K562 treated with DMSO at 1 percent for 24 hours (cell line): ENCODE data around the gene DOC2A. TPM values are rescaled to one million over a fixed set of nuclear protein-coding genes. Genes with fewer than 3 reads are reported as not detected.

ENCODE experiments used
- total RNA-seq: library from RNA; unstranded; fragments of 300-600 nt; gene quantifications from 2 replicates; pipeline ENCODE4 v1.2.3, GENCODE V29; 2022; ENCODE audit warnings: low read depth; ENCODE audit not compliant: insufficient read depth

The DOC2A gene
- total RNA-seq: 2.0 and 3.4 TPM in 2 replicates

GRCh38 chr16:30010844-30011713 lies at the start of gene DOC2A:
DOC2A (minus strand) TSS chr16:30011027; CDS start chr16:30010222, 805 bp downstream.

DNA sequence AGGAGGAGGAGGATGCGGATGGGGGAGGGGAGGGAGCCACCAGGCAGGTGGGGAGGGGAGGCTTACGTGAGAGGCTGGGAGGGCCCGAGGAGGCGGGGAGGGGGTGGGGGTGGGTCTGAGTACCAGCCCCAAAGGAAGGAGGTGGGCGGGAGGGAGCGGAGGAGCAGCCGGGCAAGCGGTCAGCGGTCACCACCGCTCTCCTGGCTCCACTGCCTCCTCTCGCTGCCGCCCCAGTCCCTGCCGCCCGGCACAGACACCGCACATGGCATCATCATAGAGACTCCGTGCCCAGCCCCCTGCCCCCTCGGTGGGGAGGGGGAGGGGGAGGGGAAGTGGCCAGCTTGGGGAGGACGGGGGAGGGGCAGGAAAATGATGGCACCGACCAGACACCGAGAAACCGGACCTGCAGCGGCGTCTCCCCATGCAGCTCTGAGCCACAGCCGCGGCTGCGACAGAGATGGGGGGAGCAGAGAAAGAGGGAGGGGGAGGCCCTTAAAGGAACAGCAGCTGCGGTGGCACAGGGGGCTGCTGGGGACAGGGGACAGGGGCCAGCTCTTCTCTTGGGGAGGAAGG lies 20.1 kb upstream of the DOC2A start, which contains the start of gene TLCD3B:
TLCD3B (minus strand) TSS at position 431 of the 573 bp plus-strand sequence. CDS start 744 bp downstream, outside the sequence.

GRCh38 chr16:30022887-30023286 lies 12.1 kb upstream of the DOC2A start, which contains the start of gene C16orf92:
C16orf92 (plus strand) TSS chr16:30023198; CDS start chr16:30023341, 143 bp downstream.

DNA sequence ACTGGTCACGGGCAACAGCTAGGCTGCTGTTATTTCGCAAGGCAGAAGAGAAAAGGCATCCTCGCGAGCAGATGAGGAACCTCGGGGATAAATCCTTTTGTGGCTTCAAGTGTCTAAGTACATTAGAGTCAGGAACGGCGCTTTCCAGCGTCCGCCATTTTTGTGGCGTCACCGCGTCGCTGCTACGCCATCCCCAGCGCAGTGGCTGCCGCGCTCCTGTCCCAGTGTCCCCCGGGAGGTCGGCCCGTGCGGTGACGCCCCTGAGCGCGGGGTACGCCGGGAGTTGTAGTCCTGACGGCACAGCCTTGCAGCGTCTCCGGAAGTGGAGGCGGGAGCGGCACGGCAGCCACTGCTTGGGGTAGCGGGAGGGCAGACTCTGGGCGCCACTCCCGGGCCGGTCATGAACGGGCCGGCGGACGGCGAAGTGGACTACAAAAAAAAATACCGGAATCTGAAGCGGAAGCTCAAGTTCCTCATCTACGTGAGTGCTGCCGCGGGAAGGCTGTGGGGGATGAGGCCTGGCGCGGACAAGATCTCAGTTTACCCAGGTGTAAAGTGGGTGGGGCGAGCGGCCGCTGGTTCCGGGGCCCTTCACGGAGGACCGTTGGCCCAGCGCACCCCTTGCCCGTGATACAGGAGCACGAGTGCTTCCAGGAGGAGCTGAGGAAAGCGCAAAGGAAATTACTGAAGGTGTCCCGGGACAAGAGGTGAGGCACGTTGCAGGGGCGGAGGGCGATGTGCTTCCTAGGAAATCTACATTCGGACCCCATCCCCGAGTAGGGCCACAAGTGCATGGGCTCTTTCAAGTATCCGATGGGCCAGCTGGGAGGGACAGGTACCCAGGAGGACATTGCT lies 14.7 kb downstream of the DOC2A start, which contains the start of gene INO80E:
INO80E (plus strand) TSS at position 331 of the 855 bp plus-strand sequence; CDS start at position 401, 70 bp downstream.

DNA sequence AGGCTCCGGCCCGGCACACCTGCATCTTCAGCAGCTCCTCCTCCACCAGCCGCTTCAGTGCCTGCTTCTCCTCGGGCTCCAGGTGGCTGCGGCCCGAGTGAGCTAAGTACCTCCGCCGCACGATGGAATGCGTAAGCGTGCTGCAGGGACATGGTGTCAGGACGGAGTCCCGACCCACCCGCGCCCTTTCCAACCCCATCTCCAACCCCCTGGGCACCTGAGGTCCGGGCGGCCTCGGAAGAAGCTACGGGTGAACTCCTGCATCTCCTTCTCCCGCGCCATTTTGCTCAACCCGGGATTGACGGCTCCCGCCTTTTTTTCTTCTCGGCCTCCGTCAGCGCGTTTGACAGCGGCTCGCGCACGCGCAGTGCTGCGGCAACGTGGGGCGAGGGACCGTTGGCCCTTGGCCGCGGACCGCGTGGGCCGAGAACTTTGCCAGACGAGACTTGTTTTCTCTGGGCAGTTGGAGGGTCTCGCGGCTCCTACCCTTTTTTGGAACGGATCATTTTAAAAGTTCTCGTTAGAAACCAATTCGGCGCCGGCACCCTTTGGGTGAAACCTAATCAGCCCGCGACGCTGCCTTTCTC lies 15.4 kb downstream of the DOC2A start, which contains the start of gene HIRIP3:
HIRIP3 (minus strand) TSS at position 294 of the 587 bp plus-strand sequence; CDS start at position 282, 12 bp downstream.

DNA sequence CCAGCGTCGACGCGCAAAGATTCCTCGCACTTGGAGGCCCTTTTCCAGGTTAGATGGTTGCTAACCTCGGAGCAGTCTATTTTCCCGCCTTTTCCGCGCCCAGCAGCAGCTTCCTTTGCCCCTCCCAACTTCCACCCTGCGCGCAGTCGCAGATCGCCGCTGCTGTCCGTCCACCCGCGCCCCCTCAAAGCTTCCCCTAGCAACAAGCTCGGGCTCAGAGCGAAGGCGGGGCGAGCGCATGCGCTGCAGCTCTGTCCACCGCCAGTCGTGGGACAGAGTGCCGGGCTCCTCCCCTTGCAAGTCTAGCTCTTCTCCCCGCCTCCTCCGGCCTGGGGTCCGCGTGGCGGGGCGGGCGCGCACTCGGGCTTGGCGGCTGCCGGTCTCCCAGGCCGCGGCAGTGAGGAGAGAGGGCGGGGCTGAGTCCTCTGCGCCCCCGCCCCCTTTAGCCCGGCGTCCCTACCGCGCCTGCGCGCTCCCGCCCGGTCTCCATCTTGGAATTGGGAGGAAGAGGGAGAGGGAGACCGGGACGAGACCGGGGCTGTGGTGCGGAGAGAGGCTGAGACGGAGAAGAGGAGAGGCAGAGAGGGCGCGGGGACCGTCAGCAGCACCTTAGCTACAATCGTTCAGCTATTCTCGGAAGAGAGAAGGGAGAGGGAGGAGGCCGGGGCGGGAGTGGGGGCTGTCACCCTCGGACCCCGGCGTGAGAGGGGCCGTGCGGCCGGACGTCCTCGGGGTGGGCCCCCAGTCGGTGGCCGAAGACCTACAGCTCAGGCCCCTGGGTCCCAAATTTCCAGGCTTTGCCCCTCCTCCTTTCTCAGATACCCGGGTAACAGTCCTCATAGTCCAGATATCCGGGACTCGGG lies 37.2 kb downstream of the DOC2A start, which contains the start of gene TAOK2:
TAOK2 (plus strand) TSS at position 485 of the 863 bp plus-strand sequence. CDS start 3,905 bp downstream, outside the sequence.

DNA sequence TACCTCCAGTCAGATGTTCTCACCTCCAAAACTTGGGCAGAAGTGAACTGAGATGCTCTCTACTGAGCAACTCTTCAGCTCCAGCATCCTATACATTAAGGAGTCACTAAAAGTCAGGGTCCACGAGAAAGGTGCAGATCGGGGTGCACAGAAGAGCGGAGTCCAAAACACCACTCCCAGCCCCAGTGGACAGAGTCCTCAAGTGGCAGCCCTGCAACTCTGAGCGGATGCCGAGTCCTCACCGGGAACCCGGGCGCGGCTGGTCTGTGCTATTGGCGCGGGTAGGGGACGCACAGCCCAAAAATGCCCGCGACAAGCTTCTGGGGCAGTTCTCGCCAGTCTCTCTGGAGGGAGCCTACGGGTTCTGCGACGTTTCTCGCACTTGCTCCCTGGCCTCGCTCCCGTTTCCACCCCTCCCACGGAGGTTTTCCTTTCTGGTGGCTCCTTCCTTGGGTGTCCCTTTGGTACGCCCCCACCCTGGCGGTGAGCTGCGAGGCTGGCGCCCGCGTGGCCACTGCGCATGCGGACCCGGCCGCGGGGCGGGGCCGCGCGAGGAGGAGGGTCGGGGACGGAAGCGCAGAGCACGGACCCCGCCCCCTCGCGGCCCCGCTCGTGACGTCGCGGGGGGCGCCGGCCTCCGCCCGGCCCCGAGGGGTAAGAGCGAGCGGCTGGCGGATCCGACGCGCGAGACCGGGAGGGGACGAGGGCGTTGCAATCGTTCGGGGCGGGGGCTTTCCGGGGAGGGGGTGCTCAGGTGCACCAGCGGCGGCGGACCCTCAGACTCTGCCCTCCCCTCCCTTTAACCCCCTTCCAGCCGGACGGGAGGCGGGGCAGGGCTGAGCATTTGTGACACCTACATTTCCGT lies 49.1 kb downstream of the DOC2A start, which contains the start of gene TMEM219:
TMEM219 (plus strand) TSS at position 601 of the 865 bp plus-strand sequence. CDS start 1,065 bp downstream, outside the sequence.

Other genes with a start within 250 kb of the DOC2A start
- gene ZG16, start 232.8 kb downstream of the DOC2A start, total RNA-seq: not detected in 2 replicates
- 134 and 137 TPM in 2 replicates for gene KIF22, start 220.3 kb downstream of the DOC2A start, total RNA-seq
- gene MAZ, start 204.5 kb downstream of the DOC2A start, total RNA-seq: 301 and 349 TPM in 2 replicates
- gene PRRT2, start 198.8 kb downstream of the DOC2A start, total RNA-seq: 2.0 and 2.6 TPM in 2 replicates
- gene PAGR1, start 194.9 kb downstream of the DOC2A start, total RNA-seq: 57.5 and 58.4 TPM in 2 replicates
- gene MVP, start 190.6 kb downstream of the DOC2A start, total RNA-seq: 6.9 and 7.4 TPM in 2 replicates
- 122 and 127 TPM in 2 replicates for gene CDIPT, start 147.8 kb downstream of the DOC2A start, total RNA-seq
- 5.3 and 5.8 TPM in 2 replicates for gene SEZ6L2, start 111.5 kb downstream of the DOC2A start, total RNA-seq
- not detected in 2 replicates for gene ASPHD1, start 110.5 kb downstream of the DOC2A start, total RNA-seq
- gene KCTD13, start 84.8 kb downstream of the DOC2A start, total RNA-seq: 54.5 and 59.9 TPM in 2 replicates
- gene TMEM219, start 48.9 kb downstream of the DOC2A start, total RNA-seq: 166 and 175 TPM in 2 replicates
- gene TAOK2, start 37.2 kb downstream of the DOC2A start, total RNA-seq: 72.9 and 76.9 TPM in 2 replicates
- gene HIRIP3, start 15.4 kb downstream of the DOC2A start, total RNA-seq: 39.9 and 49.8 TPM in 2 replicates
- 122 and 141 TPM in 2 replicates for gene INO80E, start 14.8 kb downstream of the DOC2A start, total RNA-seq
- gene C16orf92, start 12.2 kb upstream of the DOC2A start, total RNA-seq: not detected in 2 replicates
- gene TLCD3B, start 20.2 kb upstream of the DOC2A start, total RNA-seq: 1.1 and 1.7 TPM in 2 replicates
- 2,402 and 2,593 TPM in 2 replicates for gene ALDOA, start 54.7 kb upstream of the DOC2A start, total RNA-seq
- gene PPP4C, start 65.0 kb upstream of the DOC2A start, total RNA-seq: 317 and 345 TPM in 2 replicates
- gene TBX6, start 80.9 kb upstream of the DOC2A start, total RNA-seq: 0.20 and 0.37 TPM in 2 replicates
- 136 and 153 TPM in 2 replicates for gene YPEL3, start 85.2 kb upstream of the DOC2A start, total RNA-seq
- gene GDPD3, start 102.5 kb upstream of the DOC2A start, total RNA-seq: 1.1 and 2.0 TPM in 2 replicates
- gene MAPK3, start 112.2 kb upstream of the DOC2A start, total RNA-seq: 68.6 and 68.7 TPM in 2 replicates
- 61.6 and 77.8 TPM in 2 replicates for gene CORO1A, start 172.6 kb upstream of the DOC2A start, total RNA-seq
- gene BOLA2B, start 182.6 kb upstream of the DOC2A start, total RNA-seq: 55.1 and 63.9 TPM in 2 replicates
- gene SLX1A, start 182.8 kb upstream of the DOC2A start, total RNA-seq: 90.4 and 95.5 TPM in 2 replicates
- gene SULT1A3, start 188.2 kb upstream of the DOC2A start, total RNA-seq: 4.1 TPM in 1 of 2 replicates, not detected in the other
- gene NPIPB13, start 237.5 kb upstream of the DOC2A start, total RNA-seq: 0.41 and 1.0 TPM in 2 replicates